ENCODE measurements around the gene FAM110C. TPM values are rescaled to one million over a fixed set of nuclear protein-coding genes. Genes with fewer than 3 reads are reported as not detected.
"Not testable (repeated sequence)": the region's sequence is repeated elsewhere in the genome, so short reads cannot be mapped to it uniquely, and the experiment has no call there.

The FAM110C gene
- total RNA-seq, 2 donors from 2014 or later: 4.9 to 5.0 TPM

DNA sequence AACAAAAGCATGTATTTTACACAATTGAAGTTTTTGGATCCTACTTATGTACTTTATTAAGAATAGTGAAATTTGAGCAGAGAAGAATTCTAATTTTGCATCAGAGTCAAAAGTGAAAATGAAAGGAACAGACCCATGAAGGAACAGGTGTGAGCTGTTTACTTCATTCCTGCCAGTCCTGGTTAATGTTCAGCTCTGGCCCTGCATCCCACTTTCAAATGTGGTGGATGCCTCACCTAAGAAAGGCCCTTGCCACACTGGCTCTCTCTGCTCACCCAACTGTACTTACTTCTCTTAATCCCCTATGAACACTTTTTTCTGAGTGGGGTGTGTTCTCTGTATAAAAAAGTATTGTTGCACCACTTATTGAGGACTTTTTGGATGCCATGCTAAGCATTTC lies 22.2 kb downstream of the FAM110C start:
- H3K4me3 ChIP-seq: no peak overlapping the region
- no peaks in the 10 kb centered on the region for H3K27me3 ChIP-seq (replicated peaks; ENCODE audit: insufficient read depth)
- no peaks in the 10 kb centered on the region for H3K9me3 ChIP-seq
- H3K27ac ChIP-seq: no peak overlapping the region
- H3K36me3 ChIP-seq: no peaks in the 10 kb centered on the region
- no peaks in the 10 kb centered on the region for H3K4me1 ChIP-seq (ENCODE audit: control insufficient read depth in 1 of 2, low read depth in 2 of 2)
- TF ChIP-seq, protein P1, sequence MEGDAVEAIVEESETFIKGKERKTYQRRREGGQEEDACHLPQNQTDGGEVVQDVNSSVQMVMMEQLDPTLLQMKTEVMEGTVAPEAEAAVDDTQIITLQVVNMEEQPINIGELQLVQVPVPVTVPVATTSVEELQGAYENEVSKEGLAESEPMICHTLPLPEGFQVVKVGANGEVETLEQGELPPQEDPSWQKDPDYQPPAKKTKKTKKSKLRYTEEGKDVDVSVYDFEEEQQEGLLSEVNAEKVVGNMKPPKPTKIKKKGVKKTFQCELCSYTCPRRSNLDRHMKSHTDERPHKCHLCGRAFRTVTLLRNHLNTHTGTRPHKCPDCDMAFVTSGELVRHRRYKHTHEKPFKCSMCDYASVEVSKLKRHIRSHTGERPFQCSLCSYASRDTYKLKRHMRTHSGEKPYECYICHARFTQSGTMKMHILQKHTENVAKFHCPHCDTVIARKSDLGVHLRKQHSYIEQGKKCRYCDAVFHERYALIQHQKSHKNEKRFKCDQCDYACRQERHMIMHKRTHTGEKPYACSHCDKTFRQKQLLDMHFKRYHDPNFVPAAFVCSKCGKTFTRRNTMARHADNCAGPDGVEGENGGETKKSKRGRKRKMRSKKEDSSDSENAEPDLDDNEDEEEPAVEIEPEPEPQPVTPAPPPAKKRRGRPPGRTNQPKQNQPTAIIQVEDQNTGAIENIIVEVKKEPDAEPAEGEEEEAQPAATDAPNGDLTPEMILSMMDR (IDR thresholded peaks at IDR 0.05): no peak
- ATAC-seq (ENCODE audit: insufficient number of reproducible peaks, low FRiP score, low read depth): no peak
- DNase-seq (ENCODE audit: low spot score): no peak

DNA sequence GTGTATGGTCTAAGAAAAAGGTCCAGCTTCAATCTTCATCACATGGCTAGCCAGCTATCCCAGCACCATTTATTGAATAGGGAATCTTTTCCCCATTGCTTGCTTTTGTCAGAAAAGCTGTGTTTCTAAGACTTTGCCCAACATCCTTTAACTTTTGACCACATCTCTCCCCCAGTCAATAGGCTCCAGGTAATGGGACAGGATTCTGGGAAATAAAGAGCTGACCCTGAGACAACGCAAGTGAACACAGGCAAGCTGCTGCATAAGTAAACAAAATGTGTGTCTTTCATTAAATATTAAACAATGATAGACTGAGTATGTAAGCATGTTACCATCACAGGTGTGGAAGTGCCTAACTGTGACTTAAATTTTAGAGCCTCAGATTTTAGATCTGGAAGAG lies 23.0 kb downstream of the FAM110C start:
- ATAC-seq (ENCODE audit: insufficient number of reproducible peaks, low FRiP score, low read depth) (no peak), DNase-seq (ENCODE audit: low spot score) (no peak)
- TF ChIP-seq, protein P1 (IDR thresholded peaks at IDR 0.05): no peak
- Histone ChIP-seq H3K4me1 (ENCODE audit: control insufficient read depth in 1 of 2, low read depth in 2 of 2) (no peaks in the 10 kb centered on the region), H3K27me3 (replicated peaks; ENCODE audit: insufficient read depth) (no peaks in the 10 kb centered on the region), H3K9me3 (no peaks in the 10 kb centered on the region), H3K4me3 (no peak overlapping the region), H3K27ac (no peak overlapping the region), H3K36me3 (no peaks in the 10 kb centered on the region)

DNA sequence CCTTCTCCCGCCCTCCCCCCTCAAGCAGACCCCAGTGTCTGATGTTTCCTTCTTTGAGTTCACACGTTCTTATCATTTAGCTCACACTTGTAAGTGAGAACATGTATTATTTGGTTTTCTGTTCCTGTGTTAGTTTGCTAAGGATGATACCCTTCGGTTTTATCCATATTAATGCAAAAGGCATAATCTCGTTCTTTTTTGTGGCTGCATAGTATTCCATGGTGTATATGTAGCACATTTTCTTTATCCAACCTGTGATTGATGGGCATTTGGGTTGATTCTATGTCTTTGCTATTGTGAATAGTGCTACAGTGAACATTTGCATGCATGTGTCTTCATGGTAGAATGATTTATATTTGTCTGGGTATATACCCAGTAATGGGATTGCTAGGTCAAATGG lies 24.1 kb downstream of the FAM110C start:
- H3K27ac ChIP-seq; DNase-seq (ENCODE audit: low spot score); ATAC-seq (ENCODE audit: insufficient number of reproducible peaks, low FRiP score, low read depth); H3K27me3 ChIP-seq (replicated peaks; ENCODE audit: insufficient read depth); H3K4me3 ChIP-seq; H3K4me1 ChIP-seq (ENCODE audit: control insufficient read depth in 1 of 2, low read depth in 2 of 2); H3K36me3 ChIP-seq; H3K9me3 ChIP-seq: not testable (repeated sequence)

GRCh38 chr2:20259-20658 lies 26.0 kb downstream of the FAM110C start:
- H3K4me1 ChIP-seq (ENCODE audit: control insufficient read depth in 1 of 2, low read depth in 2 of 2); DNase-seq (ENCODE audit: low spot score); ATAC-seq (ENCODE audit: insufficient number of reproducible peaks, low FRiP score, low read depth); H3K4me3 ChIP-seq; H3K36me3 ChIP-seq; H3K9me3 ChIP-seq; H3K27ac ChIP-seq; H3K27me3 ChIP-seq (replicated peaks; ENCODE audit: insufficient read depth): not testable (repeated sequence)

DNA sequence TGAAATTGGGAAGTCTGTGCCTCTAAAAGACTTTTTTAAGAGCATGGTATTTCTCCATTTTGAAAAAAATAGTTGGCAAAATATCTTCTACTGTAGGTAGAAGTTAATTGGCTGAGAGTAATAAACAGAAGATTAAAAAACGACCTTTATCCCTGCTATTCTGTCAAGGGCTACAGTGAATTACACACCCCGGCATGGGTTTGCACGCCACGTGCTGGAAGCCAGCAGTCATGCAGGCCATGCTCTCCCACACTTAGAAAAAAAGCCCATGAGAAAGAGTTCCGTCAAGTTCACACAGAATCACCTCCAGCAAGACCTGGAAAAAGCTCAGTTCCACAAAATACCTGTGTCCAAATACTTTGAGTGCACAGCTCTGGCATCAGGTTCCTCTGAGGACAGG lies 26.8 kb downstream of the FAM110C start:
- TF ChIP-seq, protein P1 (IDR thresholded peaks at IDR 0.05): no peak
- H3K27me3 ChIP-seq (replicated peaks; ENCODE audit: insufficient read depth): no peaks in the 10 kb centered on the region
- DNase-seq (ENCODE audit: low spot score) (no peak), ATAC-seq (ENCODE audit: insufficient number of reproducible peaks, low FRiP score, low read depth) (no peak)
- H3K36me3 ChIP-seq: no peaks in the 10 kb centered on the region
- H3K4me1 ChIP-seq (ENCODE audit: control insufficient read depth in 1 of 2, low read depth in 2 of 2): no peaks in the 10 kb centered on the region
- H3K4me3 ChIP-seq: no peak overlapping the region
- H3K27ac ChIP-seq: no peak overlapping the region
- no peaks in the 10 kb centered on the region for H3K9me3 ChIP-seq

DNA sequence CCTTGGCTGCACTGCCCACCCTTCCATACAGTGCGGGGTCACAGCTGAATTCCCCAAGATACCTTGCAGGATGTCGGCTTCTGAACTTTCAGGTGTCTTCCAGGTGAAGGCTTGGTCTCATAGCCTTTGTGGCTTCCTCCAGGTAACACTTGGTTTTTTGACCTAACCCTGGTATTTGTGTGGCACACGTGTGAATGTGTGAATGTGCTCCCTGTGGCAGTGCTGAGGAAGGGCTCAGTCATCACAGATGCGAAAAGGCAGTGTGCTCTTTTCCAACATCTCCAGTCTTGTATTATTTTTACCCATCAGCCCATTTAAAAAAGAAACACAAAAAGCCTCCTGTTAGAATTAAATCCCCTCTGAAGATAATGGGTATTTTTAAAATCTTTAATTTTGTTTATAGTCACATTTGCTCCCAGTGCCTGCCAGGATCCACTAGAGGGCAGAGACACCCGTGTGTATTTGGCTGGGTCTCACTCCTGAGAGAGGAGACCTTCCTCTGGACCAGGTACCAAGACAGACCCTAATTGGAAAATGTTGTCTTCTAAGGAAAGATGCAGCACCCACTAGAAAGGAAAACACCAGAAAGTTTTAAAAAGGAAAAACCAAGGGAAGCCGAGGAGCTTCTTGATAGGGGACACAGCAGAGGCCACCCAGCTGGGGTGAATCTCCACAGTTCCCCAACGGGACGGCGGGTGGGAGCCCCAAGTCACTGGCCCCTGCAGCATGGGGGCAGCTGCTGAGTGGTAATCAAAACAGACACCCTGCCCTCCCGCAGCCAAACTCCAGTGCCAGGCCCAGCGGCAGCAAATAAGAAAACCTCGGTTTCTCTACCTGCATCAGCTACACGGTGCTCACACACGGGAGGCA lies 27.7 kb downstream of the FAM110C start:
- ATAC-seq (ENCODE audit: insufficient number of reproducible peaks, low FRiP score, low read depth): no peak
- H3K9me3 ChIP-seq: no peaks in the 10 kb centered on the region
- no peak overlapping the region for H3K4me3 ChIP-seq
- H3K27ac ChIP-seq: no peak overlapping the region
- no peaks in the 10 kb centered on the region for H3K36me3 ChIP-seq
- no peaks in the 10 kb centered on the region for H3K27me3 ChIP-seq (replicated peaks; ENCODE audit: insufficient read depth)
- no peak for DNase-seq (ENCODE audit: low spot score)
- TF ChIP-seq, protein P1 (IDR thresholded peaks at IDR 0.05): peak; percentile 41
- no peaks in the 10 kb centered on the region for H3K4me1 ChIP-seq (ENCODE audit: control insufficient read depth in 1 of 2, low read depth in 2 of 2)

DNA sequence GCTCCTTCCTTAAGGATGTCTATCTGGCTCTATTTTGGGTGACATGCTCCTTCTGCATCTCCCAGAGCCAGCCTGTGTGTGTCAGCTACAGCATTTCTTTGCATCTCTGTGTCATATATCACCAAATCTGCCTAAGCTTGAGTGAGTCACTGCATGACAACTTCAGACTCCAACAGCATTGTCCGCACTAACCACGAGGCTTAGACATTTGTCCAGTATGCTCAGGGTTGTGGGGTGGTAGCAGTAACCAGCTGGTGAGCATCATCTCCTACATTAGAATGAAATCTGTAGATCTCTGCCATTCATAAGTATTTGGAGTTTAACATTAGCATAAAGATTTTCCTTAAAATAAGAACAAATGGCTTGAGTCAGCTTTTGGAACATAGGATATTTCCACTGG lies 30.4 kb downstream of the FAM110C start:
- H3K9me3 ChIP-seq; H3K4me3 ChIP-seq; H3K36me3 ChIP-seq; DNase-seq (ENCODE audit: low spot score); H3K27ac ChIP-seq; H3K4me1 ChIP-seq (ENCODE audit: control insufficient read depth in 1 of 2, low read depth in 2 of 2); H3K27me3 ChIP-seq (replicated peaks; ENCODE audit: insufficient read depth); ATAC-seq (ENCODE audit: insufficient number of reproducible peaks, low FRiP score, low read depth): not testable (repeated sequence)
